Measurements from ENCODE around the gene TPT1. TPM values are rescaled to one million over a fixed set of nuclear protein-coding genes. Genes with fewer than 3 reads are reported as not detected.

Gene TPT1
- total and polyA plus RNA-seq, 10 donors, result 2,558 to 10,629 (median 4,026) TPM

DNA sequence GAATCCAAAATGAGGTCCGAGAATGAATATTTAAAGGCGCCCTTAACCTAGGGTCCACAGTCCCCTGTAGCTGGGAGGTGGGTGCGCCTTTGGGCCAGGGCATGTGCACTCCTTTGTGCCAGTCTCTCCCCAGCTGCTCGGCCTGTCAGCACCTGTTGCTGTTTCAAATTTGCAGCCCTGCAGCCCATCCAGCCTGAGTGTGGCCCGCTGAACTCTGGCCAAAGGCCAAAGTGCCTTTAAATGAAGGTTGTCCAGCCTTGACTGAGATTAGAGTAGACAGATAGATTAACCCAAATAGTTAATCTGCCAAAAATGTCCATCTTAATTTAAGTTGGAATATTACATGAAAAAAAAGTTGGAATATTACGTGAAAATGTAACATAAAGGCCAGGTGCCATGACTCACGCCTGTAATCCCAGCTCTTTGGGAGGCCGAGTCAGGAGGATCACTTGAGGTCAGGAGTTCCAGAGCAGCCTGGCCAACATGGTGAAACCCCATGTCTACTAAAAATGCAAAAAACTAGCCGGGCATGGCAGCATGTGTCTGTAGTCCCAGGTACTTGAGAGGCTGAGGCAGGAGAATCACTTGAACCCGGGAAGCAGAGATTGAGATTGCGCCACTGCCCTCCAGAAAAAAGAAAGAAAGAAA is 25.3 kb downstream of the TPT1 start:
- Histone ChIP-seq H3K4me3 (no peak overlapping the region), H3K36me3 (no peaks in the 10 kb centered on the region), H3K4me1 (peaks cover 4 to 22% (median 11%) of the 10 kb centered on the region in 6 donors), H3K27ac (no peak overlapping the region), H3K9me3 (no peaks in the 10 kb centered on the region), H3K27me3 (replicated peaks in 1 of 7) (peaks cover 0 to 13% (median 0%) of the 10 kb centered on the region in 7 donors)
- intact Hi-C loops (cut with DNase I; ENCODE audit: low total_unique reads), result no loop called here
- DNase-seq, result no peak
- WGBS, 5 donors, result 90 to 94% (median 91%) methylated on average over 11 of the region's 11 CpGs
- TF ChIP-seq POLR2AphosphoS5 (IDR thresholded peaks at IDR 0.05) (no peak), POLR2A (IDR thresholded peaks at IDR 0.05) (no peak)
- TF ChIP-seq, protein P1, sequence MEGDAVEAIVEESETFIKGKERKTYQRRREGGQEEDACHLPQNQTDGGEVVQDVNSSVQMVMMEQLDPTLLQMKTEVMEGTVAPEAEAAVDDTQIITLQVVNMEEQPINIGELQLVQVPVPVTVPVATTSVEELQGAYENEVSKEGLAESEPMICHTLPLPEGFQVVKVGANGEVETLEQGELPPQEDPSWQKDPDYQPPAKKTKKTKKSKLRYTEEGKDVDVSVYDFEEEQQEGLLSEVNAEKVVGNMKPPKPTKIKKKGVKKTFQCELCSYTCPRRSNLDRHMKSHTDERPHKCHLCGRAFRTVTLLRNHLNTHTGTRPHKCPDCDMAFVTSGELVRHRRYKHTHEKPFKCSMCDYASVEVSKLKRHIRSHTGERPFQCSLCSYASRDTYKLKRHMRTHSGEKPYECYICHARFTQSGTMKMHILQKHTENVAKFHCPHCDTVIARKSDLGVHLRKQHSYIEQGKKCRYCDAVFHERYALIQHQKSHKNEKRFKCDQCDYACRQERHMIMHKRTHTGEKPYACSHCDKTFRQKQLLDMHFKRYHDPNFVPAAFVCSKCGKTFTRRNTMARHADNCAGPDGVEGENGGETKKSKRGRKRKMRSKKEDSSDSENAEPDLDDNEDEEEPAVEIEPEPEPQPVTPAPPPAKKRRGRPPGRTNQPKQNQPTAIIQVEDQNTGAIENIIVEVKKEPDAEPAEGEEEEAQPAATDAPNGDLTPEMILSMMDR (IDR thresholded peaks at IDR 0.05 in 8 of 11, conservative IDR thresholded peaks at IDR 0.05 in 3 of 11), result no peak

GRCh38 chr13:45314822-45315221 is 26.2 kb downstream of the TPT1 start:
- no peaks in the 10 kb centered on the region for H3K9me3 ChIP-seq
- TF ChIP-seq POLR2AphosphoS5 (IDR thresholded peaks at IDR 0.05) (no peak), POLR2A (IDR thresholded peaks at IDR 0.05) (no peak)
- TF ChIP-seq, protein P1 (IDR thresholded peaks at IDR 0.05 in 8 of 11, conservative IDR thresholded peaks at IDR 0.05 in 3 of 11), result no peak
- intact Hi-C loops (cut with DNase I; ENCODE audit: low total_unique reads), result no loop called here
- H3K4me3 ChIP-seq, result no peak overlapping the region
- H3K27me3 ChIP-seq (replicated peaks in 1 of 7), result peaks cover 0 to 20% (median 0%) of the 10 kb centered on the region in 7 donors
- WGBS, 5 donors, result 87 to 99% (median 96%) methylated on average over 7 to 10 of the region's 10 CpGs
- H3K4me1 ChIP-seq, result peaks cover 9 to 19% (median 13%) of the 10 kb centered on the region in 6 donors
- no peak overlapping the region for H3K27ac ChIP-seq
- H3K36me3 ChIP-seq, result no peaks in the 10 kb centered on the region
- no peak for DNase-seq

DNA sequence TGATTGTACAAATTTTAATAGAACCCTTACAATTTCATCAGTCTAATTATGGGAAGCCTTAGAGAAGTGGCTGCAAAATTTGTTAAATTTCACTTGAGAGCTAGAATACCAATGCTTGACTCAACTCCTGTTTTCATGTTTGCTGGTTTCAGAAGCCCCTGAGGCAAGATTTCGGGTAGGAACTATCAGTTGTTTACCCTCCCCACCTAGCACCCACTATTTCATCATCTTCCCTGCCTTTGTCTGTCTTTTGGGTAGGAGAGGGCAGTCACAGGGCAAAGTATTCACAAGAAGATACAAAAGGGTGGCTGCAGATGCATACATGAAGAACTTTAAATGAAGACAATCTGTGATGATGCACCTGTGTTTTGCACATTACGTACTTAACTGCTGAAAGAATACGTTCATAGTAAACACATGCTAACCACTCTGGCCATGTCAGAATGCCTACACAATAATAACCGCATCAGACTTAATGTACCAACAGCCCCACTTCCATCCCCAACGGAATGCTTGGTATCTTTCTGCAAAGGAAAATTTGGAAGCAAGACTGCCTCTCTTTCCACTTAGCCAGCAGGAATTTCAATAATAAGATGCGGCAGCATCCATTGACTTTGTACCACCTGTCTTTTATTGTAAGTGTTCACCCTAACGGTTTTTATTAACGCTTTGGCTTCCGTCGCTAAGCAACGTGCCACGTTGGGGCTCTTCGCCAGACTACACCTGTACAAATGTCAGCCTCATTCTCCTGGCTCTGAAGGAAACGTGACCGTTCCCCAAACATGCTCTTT is 30.4 kb downstream of the TPT1 start:
- Histone ChIP-seq H3K27ac (no peak overlapping the region), H3K36me3 (no peaks in the 10 kb centered on the region), H3K9me3 (no peaks in the 10 kb centered on the region), H3K27me3 (replicated peaks in 1 of 7) (peaks cover 0 to 33% (median 0%) of the 10 kb centered on the region in 7 donors), H3K4me3 (peak overlapping the region in 6 of 8 donors; percentile 35 to 70 (median 45)), H3K4me1 (peaks cover 9 to 27% (median 19%) of the 10 kb centered on the region in 6 donors)
- TF ChIP-seq, protein P1 (IDR thresholded peaks at IDR 0.05 in 8 of 11, conservative IDR thresholded peaks at IDR 0.05 in 3 of 11), result no peak
- TF ChIP-seq POLR2AphosphoS5 (IDR thresholded peaks at IDR 0.05) (no peak), POLR2A (IDR thresholded peaks at IDR 0.05) (no peak)
- intact Hi-C loops (cut with DNase I; ENCODE audit: low total_unique reads), result loop anchor here (2.0 kb wide), 1 partner anchor 264 kb away; no protein-coding TSS in a partner anchor
- no peak for DNase-seq
- 18 to 26% (median 21%) methylated on average over 15 of the region's 15 CpGs for WGBS, 5 donors

GRCh38 chr13:45306966-45307365 is 34.0 kb downstream of the TPT1 start:
- H3K4me1 ChIP-seq, result peaks cover 9 to 26% (median 18%) of the 10 kb centered on the region in 6 donors
- H3K27me3 ChIP-seq (replicated peaks in 1 of 7), result peaks cover 0 to 33% (median 0%) of the 10 kb centered on the region in 7 donors
- TF ChIP-seq POLR2AphosphoS5 (IDR thresholded peaks at IDR 0.05) (no peak), POLR2A (IDR thresholded peaks at IDR 0.05) (no peak)
- TF ChIP-seq, protein P1 (IDR thresholded peaks at IDR 0.05 in 8 of 11, conservative IDR thresholded peaks at IDR 0.05 in 3 of 11), result no peak
- no peak for DNase-seq
- H3K9me3 ChIP-seq, result no peaks in the 10 kb centered on the region
- no peaks in the 10 kb centered on the region for H3K36me3 ChIP-seq
- H3K4me3 ChIP-seq, result no peak overlapping the region
- H3K27ac ChIP-seq, result no peak overlapping the region
- intact Hi-C loops (cut with DNase I; ENCODE audit: low total_unique reads), result no loop called here

Data from spleen (tissue), 11 donors.